ENCODE results near the gene DNAJC15. TPM values are rescaled to one million over a fixed set of nuclear protein-coding genes. Genes with fewer than 3 reads are reported as not detected.

Gene DNAJC15
- total and polyA plus RNA-seq, 2 of the 8 experiments (the other 6 are each of a cell fraction or from before 2014, with no cell fraction given) = 5.8 to 20.8 TPM

DNA sequence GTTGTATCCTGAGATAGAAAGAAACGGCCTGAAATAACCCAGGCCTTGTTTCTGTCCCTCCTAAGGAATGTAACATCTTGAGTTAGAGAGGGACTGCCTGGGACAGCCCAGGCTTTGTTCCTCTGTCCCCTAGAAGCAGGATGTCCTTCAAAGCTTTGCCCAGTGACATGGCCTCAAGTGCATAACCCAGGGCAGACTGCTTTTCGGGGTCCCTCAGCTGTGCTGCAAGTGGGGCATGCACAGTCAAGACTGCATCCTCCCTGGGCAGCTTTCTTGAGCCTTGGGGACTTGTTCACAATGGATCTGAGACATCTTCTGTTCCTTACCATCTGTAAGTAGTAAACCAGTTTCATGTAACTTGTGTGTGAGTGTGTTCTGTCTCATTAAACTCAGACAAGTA is 23.9 kb upstream of the DNAJC15 start (continued):
- TF ChIP-seq YY1 (IDR thresholded peaks at IDR 0.05; ENCODE audit: low read depth, low read length) (no peak), MAFK (IDR thresholded peaks at IDR 0.05; ENCODE audit: low read depth, low read length) (no peak), RXRA (IDR thresholded peaks at IDR 0.05; ENCODE audit: insufficient read depth, low read depth, low read length) (no peak), CTBP2 (IDR thresholded peaks at IDR 0.05; ENCODE audit: borderline replicate concordance, insufficient read depth, insufficient read length, low read length) (no peak), BRCA1 (IDR thresholded peaks at IDR 0.05; ENCODE audit: low read depth, low read length) (no peak), TBP (IDR thresholded peaks at IDR 0.05; ENCODE audit: low read depth, low read length) (no peak), ATF3 (IDR thresholded peaks at IDR 0.05; ENCODE audit: insufficient read depth, low read depth, low read length) (no peak)
